H1 (cell line): ENCODE measurements around the gene IRAK1BP1. TPM values are rescaled to one million over a fixed set of nuclear protein-coding genes. Genes with fewer than 3 reads are reported as not detected.

Source experiments
- ATF3 ChIP-seq: IDR thresholded peaks from 2 replicates; pipeline ENCODE4 v1.6.1; 2011; ENCODE audit warnings: low read depth, mild to moderate bottlenecking, low read length; ENCODE audit not compliant: insufficient read depth
- CREB1 ChIP-seq: IDR thresholded peaks from 2 replicates; pipeline ENCODE4 v1.6.1; 2012; ENCODE audit warnings: inconsistent platforms
- CTCF ChIP-seq, 3 experiments: IDR thresholded peaks; 1 replicate in 2 of 3; 2 replicates in 1 of 3; pipeline versions ENCODE4 v1.5.1 to v1.6.1; 2011; ENCODE audit warnings: low read length in 3 of 3, mild to moderate bottlenecking in 3 of 3, inconsistent platforms in 2 of 3, low read depth in 1 of 3, moderate library complexity in 1 of 3; ENCODE audit not compliant: insufficient read depth in 1 of 3; ENCODE audit errors: control extremely low read depth in 1 of 3
- EZH2 ChIP-seq: fragments of 200-600 bp; sonication (generic); IDR thresholded peaks from 2 replicates; pipeline ENCODE4 v1.7.1; 2012; ENCODE audit warnings: low read depth, mild to moderate bottlenecking, moderate library complexity, low read length, inconsistent platforms; ENCODE audit not compliant: severe bottlenecking
- HDAC2 ChIP-seq, 2 experiments: fragments of 300-600 bp in 1 of 2; sonication (generic) in 1 of 2; IDR thresholded peaks; 2 replicates each; pipeline ENCODE4 v1.6.1; 2011 to 2012; ENCODE audit warnings: low read depth in 2 of 2, low read length in 2 of 2, mild to moderate bottlenecking in 2 of 2, moderate library complexity in 2 of 2, borderline replicate concordance in 1 of 2, inconsistent platforms in 1 of 2
- JUN ChIP-seq: IDR thresholded peaks from 2 replicates; pipeline ENCODE4 v1.6.1; 2011; ENCODE audit warnings: low read depth, mild to moderate bottlenecking, improper control_type of control experiment, low read length
- MAFK ChIP-seq: IDR thresholded peaks from 2 replicates; pipeline ENCODE4 v1.6.1; 2012; ENCODE audit warnings: low read depth, mild to moderate bottlenecking, improper control_type of control experiment, low read length
- NANOG ChIP-seq: IDR thresholded peaks from 2 replicates; pipeline ENCODE4 v1.6.1; 2011; ENCODE audit warnings: low read length, low read depth, mild to moderate bottlenecking, inconsistent platforms; ENCODE audit not compliant: insufficient read depth, poor library complexity, severe bottlenecking
- POLR2AphosphoS5 ChIP-seq: IDR thresholded peaks from 2 replicates; pipeline ENCODE4 v1.6.1; 2011; ENCODE audit warnings: low read depth, low read length
- RBBP5 ChIP-seq: IDR thresholded peaks from 2 replicates; pipeline ENCODE4 v1.7.1; 2012; ENCODE audit warnings: low read depth, mild to moderate bottlenecking, inconsistent platforms, low read length, moderate library complexity, borderline replicate concordance
- RNF2 ChIP-seq: fragments of 200-900, 300-1000 bp; sonication (generic); IDR thresholded peaks from 2 replicates; pipeline ENCODE4 v1.7.1; 2016; ENCODE audit warnings: borderline replicate concordance, low read depth, mild to moderate bottlenecking, antibody characterized with exemption, low read length; ENCODE audit not compliant: poor library complexity, severe bottlenecking; ENCODE audit errors: missing control alignments
- SAP30 ChIP-seq: fragments of 300-600 bp; sonication (generic); IDR thresholded peaks from 2 replicates; pipeline ENCODE4 v1.7.1; 2012; ENCODE audit warnings: low read length, moderate library complexity, mild to moderate bottlenecking, inconsistent platforms; ENCODE audit not compliant: insufficient read depth, insufficient replicate concordance
- SIN3A ChIP-seq, 2 experiments: IDR thresholded peaks in 1 of 2; conservative IDR thresholded peaks in 1 of 2; 2 replicates each; pipeline ENCODE4 v1.6.1; 2011 to 2012; ENCODE audit warnings: low read length in 2 of 2, improper control_type of control experiment in 1 of 2, low read depth in 1 of 2, mild to moderate bottlenecking in 1 of 2
- SP4 ChIP-seq: IDR thresholded peaks from 2 replicates; pipeline ENCODE4 v1.6.1; 2012; ENCODE audit warnings: low read length, inconsistent platforms
- TAF1 ChIP-seq: IDR thresholded peaks from 2 replicates; pipeline ENCODE4 v1.6.1; 2011; ENCODE audit warnings: mild to moderate bottlenecking, low read depth, low read length
- TEAD4 ChIP-seq: IDR thresholded peaks from 2 replicates; pipeline ENCODE4 v1.6.1; 2012; ENCODE audit warnings: low read depth, low read length, inconsistent platforms, mixed read lengths
- ZNF274 ChIP-seq: IDR thresholded peaks from 2 replicates; pipeline ENCODE4 v1.7.0; 2012; ENCODE audit warnings: low read length, borderline replicate concordance; ENCODE audit errors: extremely low read depth
- polyA plus RNA-seq, 7 experiments: library from polyadenylated mRNA; depleted of rRNA in 3 of 7; stranded (reverse) in 5 of 7; unstranded in 2 of 7; fragments of >200 nt in 5 of 7; fragments of 200-250 nt in 2 of 7; gene quantifications; 1 replicate in 5 of 7; 2 replicates in 1 of 7; 4 replicates in 1 of 7; pipeline versions ENCODE4 v1.2.1 to v1.2.3, GENCODE V29; 2011 to 2013; ENCODE audit warnings: missing spikeins in 2 of 7, mixed read lengths in 2 of 7
- total RNA-seq: library from RNA; stranded (reverse); fragmentation: NEBNext Ultra II Directional; extraction: Animal tissue kit (Norgen Biotek cat#: 25700); gene quantifications from 2 replicates; pipeline ENCODE4 v1.2.1, GENCODE V29; 2021
- TF ChIP-seq, protein P1 (sequence below): IDR thresholded peaks from 2 replicates; pipeline ENCODE4 v1.6.1; 2012; ENCODE audit warnings: inconsistent platforms

IRAK1BP1 gene
- total and polyA plus RNA-seq, 2 of the 8 experiments (the other 6 are each of a cell fraction or from before 2014, with no cell fraction given): 3.7 to 4.7 TPM

DNA sequence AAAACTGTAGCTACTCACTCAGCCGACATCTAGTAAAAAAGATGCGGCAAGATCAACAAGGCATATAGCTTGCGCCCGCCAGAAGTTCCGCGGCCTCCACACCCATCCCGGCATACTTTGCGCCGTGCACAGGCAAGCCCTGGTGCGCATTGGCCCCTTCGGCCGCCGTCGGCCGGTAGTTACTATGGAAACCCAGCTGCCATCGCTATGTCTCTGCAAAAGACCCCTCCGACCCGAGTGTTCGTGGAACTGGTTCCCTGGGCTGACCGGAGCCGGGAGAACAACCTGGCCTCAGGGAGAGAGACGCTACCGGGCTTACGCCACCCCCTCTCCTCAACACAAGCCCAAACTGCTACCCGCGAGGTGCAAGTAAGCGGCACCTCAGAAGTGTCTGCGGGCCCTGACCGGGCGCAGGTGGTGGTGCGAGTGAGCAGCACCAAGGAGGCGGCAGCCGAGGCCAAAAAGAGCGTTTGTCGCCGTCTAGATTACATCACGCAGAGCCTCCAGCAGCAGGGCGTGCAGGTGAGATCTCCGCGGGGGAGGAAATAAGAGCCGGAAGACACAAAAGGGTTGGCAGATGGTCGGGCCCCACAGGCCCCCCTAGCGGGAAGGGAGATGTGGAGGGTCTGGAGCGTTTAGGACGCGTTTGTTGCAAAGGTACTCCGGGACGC is at the start of gene IRAK1BP1 (continued):
- TF ChIP-seq ATF3 (no peak), EZH2 (no peak), POLR2AphosphoS5 (peak; percentile 61; the same call in 1 of the 2 replicates), TAF1 (peak; percentile 89), RBBP5 (peak; percentile 53; the same call in 1 of the 2 replicates), ZNF274 (no peak), SAP30 (no peak), SIN3A (conservative IDR thresholded peaks at IDR 0.05 in 1 of 2, IDR thresholded peaks at IDR 0.05 in 1 of 2; ENCODE audit: low read depth in 1 of 2, low read length in 2 of 2) (peak; percentile 11 to 93; a peak in 2 of 4 replicates), NANOG (peak; percentile 56), JUN (no peak), MAFK (no peak), RNF2 (no peak), SP4 (peak; percentile 32; the same call in 1 of the 2 replicates), HDAC2 (IDR thresholded peaks at IDR 0.05; ENCODE audit: borderline replicate concordance in 1 of 2, low read depth in 2 of 2, low read length in 2 of 2) (peak in 1 of 2 experiments; percentile 97; a peak in 2 of 4 replicates), CTCF (IDR thresholded peaks at IDR 0.05; ENCODE audit: control extremely low read depth in 1 of 3, insufficient read depth in 1 of 3, low read depth in 1 of 3, low read length in 3 of 3) (no peak), CREB1 (peak; percentile 90), TEAD4 (no peak)
- TF ChIP-seq, protein P1, sequence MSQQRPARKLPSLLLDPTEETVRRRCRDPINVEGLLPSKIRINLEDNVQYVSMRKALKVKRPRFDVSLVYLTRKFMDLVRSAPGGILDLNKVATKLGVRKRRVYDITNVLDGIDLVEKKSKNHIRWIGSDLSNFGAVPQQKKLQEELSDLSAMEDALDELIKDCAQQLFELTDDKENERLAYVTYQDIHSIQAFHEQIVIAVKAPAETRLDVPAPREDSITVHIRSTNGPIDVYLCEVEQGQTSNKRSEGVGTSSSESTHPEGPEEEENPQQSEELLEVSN: peak; percentile 68; the same call in 1 of the 2 replicates
